B cell (primary cell): ENCODE measurements around the gene CCNI2. TPM values are rescaled to one million over a fixed set of nuclear protein-coding genes. Genes with fewer than 3 reads are reported as not detected.

Source experiments
- polyA plus RNA-seq: library from polyadenylated mRNA; depleted of rRNA; stranded (reverse); fragments of >200 nt; gene quantifications from 2 replicates; pipeline ENCODE4 v1.2.3, GENCODE V29; 2012
- total RNA-seq, 2 donors: library from RNA; stranded (reverse); fragments of 120-200 nt in 1 of 2; gene quantifications; 1 replicate in 1 of 2; 2 replicates in 1 of 2; pipeline versions ENCODE4 v1.2.3 to v1.2.4, GENCODE V29; 2013 to 2022

CCNI2 gene
- total and polyA plus RNA-seq, 2 donors (not counting 1 experiment from before 2014, with no cell fraction given), result 0.39 to 2.0 TPM

Other genes with a start within 250 kb of the CCNI2 start
- not detected in 2 replicates for gene IL5, start 203.9 kb upstream of the CCNI2 start, total RNA-seq
- gene IL5, start 203.9 kb upstream of the CCNI2 start, polyA plus RNA-seq, result not detected in 2 replicates
- 31.7 and 32.7 TPM in 2 replicates for gene RAD50, start 190.4 kb upstream of the CCNI2 start, total RNA-seq
- gene RAD50, start 190.4 kb upstream of the CCNI2 start, polyA plus RNA-seq, result 11.2 and 12.0 TPM in 2 replicates
- 0.42 TPM in 1 of 2 replicates, not detected in the other for gene IL13, start 89.3 kb upstream of the CCNI2 start, total RNA-seq
- 0.14 and 0.45 TPM in 2 replicates for gene IL13, start 89.3 kb upstream of the CCNI2 start, polyA plus RNA-seq
- gene IL4, start 73.4 kb upstream of the CCNI2 start, total RNA-seq, result not detected in 2 replicates
- not detected in 2 replicates for gene IL4, start 73.4 kb upstream of the CCNI2 start, polyA plus RNA-seq
- 13.6 and 16.0 TPM in 2 replicates for gene KIF3A, start 9.9 kb upstream of the CCNI2 start, total RNA-seq
- 1.3 and 1.5 TPM in 2 replicates for gene KIF3A, start 9.9 kb upstream of the CCNI2 start, polyA plus RNA-seq
- 3.9 and 5.9 TPM in 2 replicates for gene SEPTIN8, start 29.8 kb downstream of the CCNI2 start, total RNA-seq
- 1.3 and 4.0 TPM in 2 replicates for gene SEPTIN8, start 29.8 kb downstream of the CCNI2 start, polyA plus RNA-seq
- not detected in 2 replicates for gene SOWAHA, start 65.9 kb downstream of the CCNI2 start, total RNA-seq
- gene SOWAHA, start 65.9 kb downstream of the CCNI2 start, polyA plus RNA-seq, result not detected in 2 replicates
- gene SHROOM1, start 83.2 kb downstream of the CCNI2 start, total RNA-seq, result 2.3 and 2.5 TPM in 2 replicates
- gene SHROOM1, start 83.2 kb downstream of the CCNI2 start, polyA plus RNA-seq, result 1.1 and 1.3 TPM in 2 replicates
- gene GDF9, start 119.0 kb downstream of the CCNI2 start, total RNA-seq, result 0.51 and 0.67 TPM in 2 replicates
- 0.62 and 0.88 TPM in 2 replicates for gene GDF9, start 119.0 kb downstream of the CCNI2 start, polyA plus RNA-seq
- gene UQCRQ, start 119.2 kb downstream of the CCNI2 start, total RNA-seq, result 78.5 and 90.0 TPM in 2 replicates
- 57.7 and 71.1 TPM in 2 replicates for gene UQCRQ, start 119.2 kb downstream of the CCNI2 start, polyA plus RNA-seq
- gene LEAP2, start 126.2 kb downstream of the CCNI2 start, total RNA-seq, result 5.4 and 5.9 TPM in 2 replicates
- 2.2 and 3.4 TPM in 2 replicates for gene LEAP2, start 126.2 kb downstream of the CCNI2 start, polyA plus RNA-seq
- gene AFF4, start 216.2 kb downstream of the CCNI2 start, total RNA-seq, result 81.5 and 87.4 TPM in 2 replicates
- 16.2 and 26.1 TPM in 2 replicates for gene AFF4, start 216.2 kb downstream of the CCNI2 start, polyA plus RNA-seq